Spinal cord (tissue), 10 donors: ENCODE data around the gene TEX14. TPM values are rescaled to one million over a fixed set of nuclear protein-coding genes. Genes with fewer than 3 reads are reported as not detected.

Experiments
- DNase-seq, 6 donors: peaks; one replicate each; pipeline versions ENCODE4 v3.0.0 to v3.0.0-alpha.2; 2013 to 2015; ENCODE audit warnings: low spot score in 6 of 6, low read depth in 4 of 6
- H3K27ac ChIP-seq: one replicate; pipeline ENCODE4 v1.5.1; 2013; ENCODE audit warnings: low read depth, low read length, control low read depth
- H3K27me3 ChIP-seq: one replicate; pipeline ENCODE4 v1.6.1; 2013; ENCODE audit warnings: low read length; ENCODE audit not compliant: control insufficient read depth, insufficient read depth
- H3K36me3 ChIP-seq: one replicate; pipeline ENCODE4 v1.6.1; 2013; ENCODE audit warnings: low read length; ENCODE audit not compliant: control insufficient read depth, insufficient read depth
- H3K4me1 ChIP-seq: one replicate; pipeline ENCODE4 v1.6.1; 2013; ENCODE audit warnings: low read length; ENCODE audit not compliant: control insufficient read depth, insufficient read depth
- H3K4me3 ChIP-seq: one replicate; pipeline ENCODE4 v1.5.1; 2013; ENCODE audit warnings: low read depth, low read length, control low read depth
- H3K9me3 ChIP-seq: one replicate; pipeline ENCODE4 v1.6.1; 2013; ENCODE audit warnings: low read length; ENCODE audit not compliant: control insufficient read depth, insufficient read depth
- WGBS: methylation state at CpG from one replicate; pipeline ENCODE4 v1.1.5; 2013; ENCODE audit warnings: missing lambda C conversion rate; ENCODE audit not compliant: insufficient coverage; 5-methylcytosine and 5-hydroxymethylcytosine counted together
- polyA plus RNA-seq, 2 donors: library from polyadenylated mRNA; unstranded; fragments of 120-200 nt; gene quantifications; one replicate each; pipeline ENCODE4 v1.2.1, GENCODE V29; 2013; ENCODE audit not compliant: insufficient read length in 2 of 2
- total RNA-seq, 2 donors: library from RNA; depleted of rRNA in 1 of 2; stranded (reverse); fragments of 120-200 nt in 1 of 2; fragments of >200 nt in 1 of 2; gene quantifications; one replicate each; pipeline versions ENCODE4 v1.2.3 to v1.2.4, GENCODE V29; 2013 to 2014
- donor health status: healthy.

The TEX14 gene
- total and polyA plus RNA-seq, 4 donors, result 0.30 to 1.3 (median 0.61) TPM

DNA sequence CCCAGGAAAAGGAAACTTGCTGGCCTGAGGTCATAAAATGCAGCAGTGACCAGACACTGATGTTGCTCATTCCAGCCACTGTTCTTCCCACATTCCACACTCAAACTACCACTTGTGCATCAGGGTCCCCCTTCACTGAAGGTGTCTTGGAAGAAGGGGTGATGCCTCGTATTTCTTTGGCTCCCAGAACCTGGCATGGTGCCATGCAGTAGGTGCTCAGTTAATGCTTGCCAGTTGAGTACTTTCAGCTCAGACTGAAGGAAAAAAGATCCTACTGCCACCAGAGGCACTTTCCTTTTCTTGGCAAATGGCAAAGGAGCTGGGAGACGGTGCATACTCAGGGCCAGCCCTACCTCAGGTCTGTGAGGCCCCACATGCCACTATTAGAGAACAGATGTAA, 73.5 kb downstream of the TEX14 start:
- 60% methylated on average over 1 of the region's 2 CpGs for WGBS
- H3K27me3 ChIP-seq, result no peaks in the 10 kb centered on the region

DNA sequence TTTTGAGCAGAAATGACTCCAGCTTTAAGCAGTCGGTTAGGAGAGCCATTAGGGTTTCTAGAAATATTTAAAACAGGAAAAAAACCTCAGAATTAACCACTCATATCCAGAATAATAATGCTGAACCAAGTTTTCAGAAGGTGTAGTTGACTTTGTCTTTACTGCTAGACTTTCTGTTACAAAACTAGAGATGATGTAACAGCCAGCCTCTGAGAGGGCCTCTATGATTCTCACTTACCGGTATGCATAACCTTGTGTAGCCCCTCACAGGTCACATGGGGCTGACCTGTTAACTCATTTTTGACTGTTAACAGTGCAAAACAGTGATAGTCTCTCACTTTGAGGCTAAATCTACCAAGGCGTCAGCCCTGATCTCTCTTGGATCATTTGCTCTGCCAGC, 74.3 kb downstream of the TEX14 start:
- H3K9me3 ChIP-seq, result no peaks in the 10 kb centered on the region
- H3K36me3 ChIP-seq, result no peaks in the 10 kb centered on the region
- no peaks in the 10 kb centered on the region for H3K4me1 ChIP-seq
- no peak overlapping the region for H3K4me3 ChIP-seq
- no peak for DNase-seq
- no peak overlapping the region for H3K27ac ChIP-seq
- 88% methylated on average over 2 of the region's 3 CpGs for WGBS
- H3K27me3 ChIP-seq, result no peaks in the 10 kb centered on the region

More for the DNA sequence above, 73.5 kb downstream of the TEX14 start:
- no peak for DNase-seq
- no peak overlapping the region for H3K27ac ChIP-seq
- no peaks in the 10 kb centered on the region for H3K9me3 ChIP-seq
- H3K4me3 ChIP-seq, result no peak overlapping the region
- no peaks in the 10 kb centered on the region for H3K4me1 ChIP-seq
- H3K36me3 ChIP-seq, result no peaks in the 10 kb centered on the region

- Histone ChIP-seq H3K27ac (no peak overlapping the region), H3K36me3 (no peaks in the 10 kb centered on the region), H3K9me3 (no peaks in the 10 kb centered on the region), H3K4me3 (no peak overlapping the region), H3K27me3 (no peaks in the 10 kb centered on the region), H3K4me1 (no peaks in the 10 kb centered on the region)
- no peak for DNase-seq
- WGBS, result 87% methylated on average over 2 of the region's 5 CpGs
Observed at GRCh38 chr17:58615768-58616659, 75.8 kb downstream of the TEX14 start.

DNA sequence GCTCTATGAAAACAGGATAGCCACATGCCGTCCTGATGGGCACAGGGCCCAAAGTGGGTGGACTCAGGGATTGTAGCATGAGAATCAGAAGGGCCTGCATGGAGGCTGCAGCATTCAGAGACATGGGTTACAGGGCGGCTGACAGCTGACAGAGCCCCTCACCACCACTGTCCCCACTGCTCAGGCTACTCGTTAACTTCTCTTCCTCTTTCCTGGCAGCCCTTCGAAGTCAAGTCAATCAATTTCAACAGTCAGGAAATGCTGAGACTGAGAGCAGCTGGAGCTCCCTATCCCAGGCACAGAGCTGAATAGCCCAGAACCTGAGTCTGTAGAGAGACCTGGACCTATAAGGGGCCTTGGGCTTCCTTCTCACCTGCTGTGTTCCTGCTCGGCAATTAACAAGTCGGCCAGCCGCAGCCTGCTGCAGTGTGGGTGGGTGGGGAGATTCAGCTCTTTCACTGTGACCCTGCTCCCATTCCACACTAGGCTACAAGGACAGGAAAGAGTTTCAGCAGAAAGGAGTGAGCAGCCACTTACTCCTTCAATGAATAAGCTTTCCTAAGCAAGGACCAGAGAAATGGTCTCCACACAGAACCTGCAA, 76.9 kb downstream of the TEX14 start:
- H3K36me3 ChIP-seq, result no peaks in the 10 kb centered on the region
- no peak overlapping the region for H3K27ac ChIP-seq
- no peaks in the 10 kb centered on the region for H3K27me3 ChIP-seq
- 56% methylated on average over 5 of the region's 7 CpGs for WGBS
- no peaks in the 10 kb centered on the region for H3K9me3 ChIP-seq
- DNase-seq, result no peak
- H3K4me3 ChIP-seq, result no peak overlapping the region
- no peaks in the 10 kb centered on the region for H3K4me1 ChIP-seq

DNA sequence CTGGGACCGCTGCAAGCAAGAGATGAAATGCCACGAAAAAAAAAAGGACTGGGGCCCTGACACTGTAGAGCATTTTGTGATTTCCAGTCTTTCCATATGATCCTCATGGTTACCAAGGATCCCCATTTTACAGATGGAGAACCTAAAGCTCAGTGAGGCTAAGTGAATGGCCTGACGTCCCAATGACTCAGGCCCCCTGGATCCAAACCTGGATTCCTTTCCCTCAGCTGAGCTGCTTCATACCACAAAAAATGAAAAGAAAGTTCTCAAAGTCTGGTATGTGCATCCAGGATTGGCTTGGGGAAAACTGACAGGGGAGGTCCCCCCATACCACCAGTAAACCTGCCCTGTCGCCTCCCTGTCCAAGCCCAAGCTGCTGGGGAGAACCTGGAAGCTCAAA, 80.5 kb downstream of the TEX14 start:
- H3K4me1 ChIP-seq, result no peaks in the 10 kb centered on the region
- DNase-seq, result no peak
- 95% methylated on average over 4 of the region's 4 CpGs for WGBS

GRCh38 chr17:58606934-58607333, 84.9 kb downstream of the TEX14 start:
- Histone ChIP-seq H3K27me3 (no peaks in the 10 kb centered on the region), H3K27ac (no peak overlapping the region), H3K4me3 (no peak overlapping the region), H3K36me3 (no peaks in the 10 kb centered on the region), H3K9me3 (no peaks in the 10 kb centered on the region), H3K4me1 (no peaks in the 10 kb centered on the region)
- DNase-seq, result no peak
- 83% methylated on average over 1 of the region's 4 CpGs for WGBS

More for the DNA sequence above, 80.5 kb downstream of the TEX14 start:
- no peak overlapping the region for H3K4me3 ChIP-seq
- H3K9me3 ChIP-seq, result no peaks in the 10 kb centered on the region
- H3K27ac ChIP-seq, result no peak overlapping the region
- H3K36me3 ChIP-seq, result no peaks in the 10 kb centered on the region
- H3K27me3 ChIP-seq, result no peaks in the 10 kb centered on the region

DNA sequence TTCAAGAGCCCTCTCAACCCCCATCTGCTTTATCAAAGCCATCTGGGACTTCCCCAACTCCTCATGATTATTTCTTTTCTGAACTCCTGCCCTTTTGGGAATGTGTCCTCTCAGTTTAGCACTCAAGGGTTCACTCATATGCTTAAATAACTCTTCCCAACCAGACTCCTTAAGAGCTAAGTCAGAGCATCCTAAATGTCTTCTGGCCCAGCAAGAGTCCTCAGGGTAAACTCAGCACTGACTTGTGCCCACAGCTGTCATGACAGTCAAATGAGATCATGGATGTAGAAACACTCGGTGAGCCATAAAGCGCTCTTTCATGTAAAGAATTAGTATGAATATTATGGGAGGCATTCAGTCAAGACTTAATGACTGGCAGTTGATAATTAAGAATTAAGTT, 85.9 kb downstream of the TEX14 start:
- Histone ChIP-seq H3K4me1 (no peaks in the 10 kb centered on the region), H3K27me3 (no peaks in the 10 kb centered on the region), H3K9me3 (no peaks in the 10 kb centered on the region), H3K27ac (no peak overlapping the region), H3K36me3 (no peaks in the 10 kb centered on the region), H3K4me3 (no peak overlapping the region)
- no peak for DNase-seq
- WGBS, result no CpG with 5 or more reads among the region's 2 CpGs

DNA sequence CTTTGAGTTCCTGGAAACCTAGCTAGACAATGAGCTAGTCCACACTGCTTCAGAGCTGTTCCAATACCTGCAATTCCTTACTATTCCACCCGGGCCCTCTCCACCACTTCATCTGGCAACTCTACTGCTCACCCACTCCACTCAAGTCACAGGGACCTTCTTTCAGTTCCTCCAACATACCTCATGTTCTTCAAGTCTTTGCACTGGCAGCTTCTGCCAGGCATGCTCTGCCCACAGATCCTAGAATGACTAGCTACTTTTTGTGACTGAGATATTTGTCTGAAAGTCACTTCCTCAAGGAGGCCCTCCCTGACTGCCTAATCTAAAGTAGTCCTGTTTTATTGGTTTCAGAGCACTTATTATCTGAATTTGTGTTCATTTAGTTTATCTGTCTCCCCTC, 86.4 kb downstream of the TEX14 start:
- no peaks in the 10 kb centered on the region for H3K9me3 ChIP-seq
- no peaks in the 10 kb centered on the region for H3K4me1 ChIP-seq
- H3K36me3 ChIP-seq, result no peaks in the 10 kb centered on the region
- WGBS, result 83% methylated on average over 1 of the region's 1 CpG
- H3K4me3 ChIP-seq, result no peak overlapping the region
- no peak overlapping the region for H3K27ac ChIP-seq
- no peaks in the 10 kb centered on the region for H3K27me3 ChIP-seq
- DNase-seq, result no peak

DNA sequence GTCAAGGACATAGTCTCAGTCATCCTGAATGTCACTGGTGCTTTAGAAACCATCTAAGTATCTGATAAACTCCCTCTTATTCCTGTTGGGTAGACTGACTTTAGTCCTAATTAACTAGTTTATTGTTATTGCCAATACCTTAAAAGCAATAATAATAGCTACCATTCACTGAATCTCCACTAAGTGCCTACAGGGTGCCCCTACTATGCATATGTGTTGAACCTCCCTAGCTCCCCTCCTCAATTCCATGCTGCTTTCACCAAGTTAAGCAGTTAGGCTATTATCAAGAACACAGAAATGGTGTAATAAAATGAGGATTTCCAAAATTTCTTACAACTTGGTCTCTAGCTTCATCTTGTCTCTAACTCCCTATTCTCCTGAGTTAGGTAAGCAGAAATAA, 89.9 kb downstream of the TEX14 start:
- no peak overlapping the region for H3K27ac ChIP-seq
- H3K27me3 ChIP-seq, result no peaks in the 10 kb centered on the region
- no peak for DNase-seq
- no peak overlapping the region for H3K4me3 ChIP-seq
- no peaks in the 10 kb centered on the region for H3K36me3 ChIP-seq
- no peaks in the 10 kb centered on the region for H3K4me1 ChIP-seq
- H3K9me3 ChIP-seq, result no peaks in the 10 kb centered on the region

DNA sequence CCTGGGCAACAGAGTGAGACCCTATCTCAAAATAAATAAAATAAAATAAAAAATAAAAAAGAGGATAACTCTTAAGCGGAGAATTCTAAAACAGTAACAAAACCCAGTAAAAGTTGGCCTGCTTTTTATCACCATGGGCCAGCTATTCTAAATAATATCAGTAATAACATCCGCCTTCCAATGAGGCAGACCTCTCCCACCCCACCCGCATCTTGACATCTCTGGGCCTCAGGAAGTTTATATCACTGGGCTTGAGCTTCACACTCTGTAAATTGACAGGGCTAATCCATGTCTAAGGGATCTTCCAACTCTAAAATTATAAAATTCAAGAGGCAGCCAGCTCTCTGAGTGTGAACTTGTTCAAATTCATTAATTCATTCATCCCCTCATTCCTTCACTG, 94.5 kb downstream of the TEX14 start:
- 100% methylated on average over 3 of the region's 3 CpGs for WGBS
- Histone ChIP-seq H3K9me3 (no peaks in the 10 kb centered on the region), H3K4me3 (no peak overlapping the region), H3K27ac (no peak overlapping the region), H3K4me1 (no peaks in the 10 kb centered on the region), H3K36me3 (no peaks in the 10 kb centered on the region), H3K27me3 (no peaks in the 10 kb centered on the region)
- no peak for DNase-seq
